ENCODE data around the gene ETV7. TPM values are rescaled to one million over a fixed set of nuclear protein-coding genes. Genes with fewer than 3 reads are reported as not detected.

The ETV7 gene
- total and polyA plus RNA-seq, 2 of the 13 experiments (the other 11 are each of a cell fraction or from before 2014, with no cell fraction given) = not detected

DNA sequence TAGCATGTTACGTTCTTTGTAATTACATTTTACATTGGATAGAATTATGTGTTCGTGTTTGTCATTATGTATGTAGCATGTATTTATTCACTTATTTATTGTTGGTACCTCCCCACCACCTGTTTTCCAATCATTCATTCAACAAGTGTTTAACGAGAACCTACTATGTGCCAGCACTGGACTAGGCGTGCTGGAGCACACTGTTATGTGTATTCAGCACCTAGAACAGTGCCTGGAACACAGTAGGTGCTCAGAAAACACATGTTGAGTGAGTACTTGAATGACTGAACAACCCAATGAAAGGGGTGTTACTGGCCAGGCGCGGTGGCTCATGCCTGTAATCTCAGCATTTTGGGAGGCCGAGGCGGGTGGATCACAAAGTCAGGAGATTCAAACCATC is 11.3 kb downstream of the ETV7 start:
- H3K9ac ChIP-seq (ENCODE audit: insufficient read depth, low read depth, low read length) = no peak overlapping the region
- H3K79me2 ChIP-seq (ENCODE audit: insufficient read depth, low read length) = no peaks in the 10 kb centered on the region
- intact Hi-C loops (cut with micrococcal nuclease; ENCODE audit: unreplicated experiment) = no loop called here
- H2AFZ ChIP-seq (ENCODE audit: low read length) = no peak overlapping the region
- DNase-seq (ENCODE audit: low spot score) (no peak), ATAC-seq (no peak), FAIRE-seq (no peak)
- in situ Hi-C loops (cut with HindIII; ENCODE audit: extremely low pct_ligation_motif_present, low pct_unique_long_range_greater_than_20kb) = no loop called here
- ChIA-PET CTCF (ENCODE audit: low intra/inter-chr PET ratio, low total read pairs) (no interaction called here), POLR2A (no interaction called here)
- no peak overlapping the region for H3K4me3 ChIP-seq (replicated peaks in 1 of 3; ENCODE audit: insufficient read depth in 1 of 3, low read depth in 2 of 3, low read length in 3 of 3)
- H3K4me1 ChIP-seq (ENCODE audit: insufficient read depth, low read length) = no peaks in the 10 kb centered on the region
- WGBS (ENCODE audit: low lambda C conversion rate) = 57% methylated on average over 8 of the region's 8 CpGs
- H3K36me3 ChIP-seq (replicated peaks in 1 of 2; ENCODE audit: control insufficient read depth in 1 of 2, insufficient read depth in 2 of 2, low read length in 2 of 2) = no peaks in the 10 kb centered on the region
- peaks cover 3 to 50% of the 10 kb centered on the region in 2 experiments for H3K27me3 ChIP-seq (ENCODE audit: control insufficient read depth in 1 of 2, insufficient read depth in 2 of 2, low read length in 2 of 2)
- no peaks in the 10 kb centered on the region for H4K20me1 ChIP-seq (ENCODE audit: insufficient read depth, low read length)
- no peaks in the 10 kb centered on the region for H3K9me3 ChIP-seq (ENCODE audit: low read length)
- BruUV-seq (replicated peaks) = no TSS peak
- no peak overlapping the region for H3K4me2 ChIP-seq (ENCODE audit: low read depth, low read length)
- no peak overlapping the region for H3K27ac ChIP-seq (ENCODE audit: extremely low read length, insufficient read depth, low read length)
- TF ChIP-seq YEATS4 (CRISPR knock-in tag; IDR thresholded peaks at IDR 0.05; ENCODE audit: borderline replicate concordance) (no peak), ZKSCAN1 (IDR thresholded peaks at IDR 0.05; ENCODE audit: low read length) (peak; percentile 28; the same call in 1 of the 2 replicates), GATAD1 (CRISPR knock-in tag; IDR thresholded peaks at IDR 0.05) (no peak), ZNF775 (CRISPR knock-in tag; IDR thresholded peaks at IDR 0.05; ENCODE audit: borderline replicate concordance) (no peak)
- TF ChIP-seq, protein P1, sequence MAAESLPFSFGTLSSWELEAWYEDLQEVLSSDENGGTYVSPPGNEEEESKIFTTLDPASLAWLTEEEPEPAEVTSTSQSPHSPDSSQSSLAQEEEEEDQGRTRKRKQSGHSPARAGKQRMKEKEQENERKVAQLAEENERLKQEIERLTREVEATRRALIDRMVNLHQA (CRISPR knock-in tag; IDR thresholded peaks at IDR 0.05) = no peak

DNA sequence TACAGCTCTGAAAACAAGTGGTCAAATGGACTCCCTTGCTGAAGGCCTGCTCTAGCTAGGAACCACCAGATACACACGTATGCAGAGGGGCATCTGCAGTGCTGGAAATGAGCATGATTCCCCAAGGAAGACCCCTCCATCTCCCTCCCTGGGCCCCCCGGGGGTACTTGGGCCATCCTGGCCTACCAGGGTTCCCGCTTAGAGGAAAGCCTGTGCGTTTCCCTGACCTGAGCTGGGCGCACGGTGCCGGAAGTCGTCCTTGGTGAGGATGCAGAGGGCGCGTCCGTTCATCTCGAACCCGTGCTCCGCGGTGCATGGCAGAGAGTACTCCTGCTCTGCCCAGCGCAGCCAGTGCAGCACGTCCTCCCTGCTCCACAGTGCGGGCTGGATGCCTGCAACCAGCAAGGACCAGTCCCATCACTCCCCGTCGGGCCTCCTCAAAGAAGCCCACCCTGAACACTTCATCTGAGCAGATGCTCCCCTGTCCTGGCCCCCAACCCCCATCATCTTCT is 11.8 kb downstream of the ETV7 start:
- in situ Hi-C loops (cut with HindIII; ENCODE audit: extremely low pct_ligation_motif_present, low pct_unique_long_range_greater_than_20kb) = no loop called here
- Histone ChIP-seq H3K27me3 (ENCODE audit: control insufficient read depth in 1 of 2, insufficient read depth in 2 of 2, low read length in 2 of 2) (peaks cover 3 to 47% of the 10 kb centered on the region in 2 experiments), H3K9me3 (ENCODE audit: low read length) (no peaks in the 10 kb centered on the region), H3K4me2 (ENCODE audit: low read depth, low read length) (no peak overlapping the region), H2AFZ (ENCODE audit: low read length) (no peak overlapping the region), H3K79me2 (ENCODE audit: insufficient read depth, low read length) (no peaks in the 10 kb centered on the region), H4K20me1 (ENCODE audit: insufficient read depth, low read length) (no peaks in the 10 kb centered on the region), H3K27ac (ENCODE audit: extremely low read length, insufficient read depth, low read length) (no peak overlapping the region), H3K4me1 (ENCODE audit: insufficient read depth, low read length) (no peaks in the 10 kb centered on the region), H3K9ac (ENCODE audit: insufficient read depth, low read depth, low read length) (no peak overlapping the region), H3K36me3 (replicated peaks in 1 of 2; ENCODE audit: control insufficient read depth in 1 of 2, insufficient read depth in 2 of 2, low read length in 2 of 2) (no peaks in the 10 kb centered on the region), H3K4me3 (replicated peaks in 1 of 3; ENCODE audit: insufficient read depth in 1 of 3, low read depth in 2 of 3, low read length in 3 of 3) (no peak overlapping the region)
- WGBS (ENCODE audit: low lambda C conversion rate) = 49% methylated on average over 10 of the region's 20 CpGs
- BruUV-seq (replicated peaks) = no TSS peak
- ChIA-PET CTCF (ENCODE audit: low intra/inter-chr PET ratio, low total read pairs) (no interaction called here), POLR2A (no interaction called here)
- ATAC-seq = no peak
- FAIRE-seq = no peak
- DNase-seq (ENCODE audit: low spot score) = no peak
- intact Hi-C loops (cut with micrococcal nuclease; ENCODE audit: unreplicated experiment) = no loop called here
- no peak for TF ChIP-seq SPEN (CRISPR knock-in tag; IDR thresholded peaks at IDR 0.05; ENCODE audit: low read depth)
- TF ChIP-seq, protein P2, sequence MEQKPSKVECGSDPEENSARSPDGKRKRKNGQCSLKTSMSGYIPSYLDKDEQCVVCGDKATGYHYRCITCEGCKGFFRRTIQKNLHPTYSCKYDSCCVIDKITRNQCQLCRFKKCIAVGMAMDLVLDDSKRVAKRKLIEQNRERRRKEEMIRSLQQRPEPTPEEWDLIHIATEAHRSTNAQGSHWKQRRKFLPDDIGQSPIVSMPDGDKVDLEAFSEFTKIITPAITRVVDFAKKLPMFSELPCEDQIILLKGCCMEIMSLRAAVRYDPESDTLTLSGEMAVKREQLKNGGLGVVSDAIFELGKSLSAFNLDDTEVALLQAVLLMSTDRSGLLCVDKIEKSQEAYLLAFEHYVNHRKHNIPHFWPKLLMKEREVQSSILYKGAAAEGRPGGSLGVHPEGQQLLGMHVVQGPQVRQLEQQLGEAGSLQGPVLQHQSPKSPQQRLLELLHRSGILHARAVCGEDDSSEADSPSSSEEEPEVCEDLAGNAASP (CRISPR knock-in tag; IDR thresholded peaks at IDR 0.05; ENCODE audit: borderline replicate concordance) = no peak
- TF ChIP-seq ZNF101 (CRISPR knock-in tag; IDR thresholded peaks at IDR 0.05; ENCODE audit: borderline replicate concordance, low read depth) = no peak
- TF ChIP-seq CENPX (CRISPR knock-in tag; IDR thresholded peaks at IDR 0.05) = no peak
- TF ChIP-seq, protein P3, sequence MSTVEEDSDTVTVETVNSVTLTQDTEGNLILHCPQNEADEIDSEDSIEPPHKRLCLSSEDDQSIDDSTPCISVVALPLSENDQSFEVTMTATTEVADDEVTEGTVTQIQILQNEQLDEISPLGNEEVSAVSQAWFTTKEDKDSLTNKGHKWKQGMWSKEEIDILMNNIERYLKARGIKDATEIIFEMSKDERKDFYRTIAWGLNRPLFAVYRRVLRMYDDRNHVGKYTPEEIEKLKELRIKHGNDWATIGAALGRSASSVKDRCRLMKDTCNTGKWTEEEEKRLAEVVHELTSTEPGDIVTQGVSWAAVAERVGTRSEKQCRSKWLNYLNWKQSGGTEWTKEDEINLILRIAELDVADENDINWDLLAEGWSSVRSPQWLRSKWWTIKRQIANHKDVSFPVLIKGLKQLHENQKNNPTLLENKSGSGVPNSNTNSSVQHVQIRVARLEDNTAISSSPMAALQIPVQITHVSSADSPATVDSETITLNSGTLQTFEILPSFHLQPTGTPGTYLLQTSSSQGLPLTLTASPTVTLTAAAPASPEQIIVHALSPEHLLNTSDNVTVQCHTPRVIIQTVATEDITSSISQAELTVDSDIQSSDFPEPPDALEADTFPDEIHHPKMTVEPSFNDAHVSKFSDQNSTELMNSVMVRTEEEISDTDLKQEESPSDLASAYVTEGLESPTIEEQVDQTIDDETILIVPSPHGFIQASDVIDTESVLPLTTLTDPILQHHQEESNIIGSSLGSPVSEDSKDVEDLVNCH (CRISPR knock-in tag; IDR thresholded peaks at IDR 0.05) = no peak
- TF ChIP-seq, protein P4, sequence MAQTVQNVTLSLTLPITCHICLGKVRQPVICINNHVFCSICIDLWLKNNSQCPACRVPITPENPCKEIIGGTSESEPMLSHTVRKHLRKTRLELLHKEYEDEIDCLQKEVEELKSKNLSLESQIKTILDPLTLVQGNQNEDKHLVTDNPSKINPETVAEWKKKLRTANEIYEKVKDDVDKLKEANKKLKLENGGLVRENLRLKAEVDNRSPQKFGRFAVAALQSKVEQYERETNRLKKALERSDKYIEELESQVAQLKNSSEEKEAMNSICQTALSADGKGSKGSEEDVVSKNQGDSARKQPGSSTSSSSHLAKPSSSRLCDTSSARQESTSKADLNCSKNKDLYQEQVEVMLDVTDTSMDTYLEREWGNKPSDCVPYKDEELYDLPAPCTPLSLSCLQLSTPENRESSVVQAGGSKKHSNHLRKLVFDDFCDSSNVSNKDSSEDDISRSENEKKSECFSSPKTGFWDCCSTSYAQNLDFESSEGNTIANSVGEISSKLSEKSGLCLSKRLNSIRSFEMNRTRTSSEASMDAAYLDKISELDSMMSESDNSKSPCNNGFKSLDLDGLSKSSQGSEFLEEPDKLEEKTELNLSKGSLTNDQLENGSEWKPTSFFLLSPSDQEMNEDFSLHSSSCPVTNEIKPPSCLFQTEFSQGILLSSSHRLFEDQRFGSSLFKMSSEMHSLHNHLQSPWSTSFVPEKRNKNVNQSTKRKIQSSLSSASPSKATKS (CRISPR knock-in tag; IDR thresholded peaks at IDR 0.05) = no peak
- no peak for TF ChIP-seq ISL2 (CRISPR knock-in tag; IDR thresholded peaks at IDR 0.05)
